GM23248 (cell line): ENCODE measurements around the gene ENTPD5. TPM values are rescaled to one million over a fixed set of nuclear protein-coding genes. Genes with fewer than 3 reads are reported as not detected.
A peak's percentile ranks its signal among the peaks of the same experiment; 100 is the strongest.

Experiments used
- DNase-seq: peaks from one replicate; pipeline ENCODE4 v3.0.0-alpha.2; 2015
- H2AFZ ChIP-seq: fragments of 200-600 bp; sonication (generic); 2 replicates; pipeline ENCODE4 v1.6.1; 2016; ENCODE audit warnings: antibody characterized with exemption
- H3F3A ChIP-seq: fragments of 200-600 bp; sonication (generic); 2 replicates; pipeline ENCODE4 v1.6.1; 2016; ENCODE audit warnings: mild to moderate bottlenecking, antibody characterized with exemption, mixed run types; ENCODE audit not compliant: insufficient read depth
- H3K27ac ChIP-seq: fragments of 200-600 bp; sonication (generic); 2 replicates; pipeline ENCODE4 v1.5.1; 2016; ENCODE audit warnings: mild to moderate bottlenecking
- H3K27me3 ChIP-seq: fragments of 200-600 bp; sonication (generic); replicated peaks from 2 replicates; pipeline ENCODE4 v1.6.1; 2016; ENCODE audit warnings: mild to moderate bottlenecking; ENCODE audit not compliant: insufficient read depth
- H3K36me3 ChIP-seq: fragments of 200-600 bp; sonication (generic); 2 replicates; pipeline ENCODE4 v1.6.1; 2016; ENCODE audit warnings: low read depth, mild to moderate bottlenecking
- H3K4me1 ChIP-seq: fragments of 200-600 bp; sonication (generic); 2 replicates; pipeline ENCODE4 v1.6.1; 2016; ENCODE audit warnings: mild to moderate bottlenecking; ENCODE audit not compliant: insufficient read depth
- H3K4me2 ChIP-seq: fragments of 200-600 bp; sonication (generic); one replicate; pipeline ENCODE4 v1.6.1; 2016; ENCODE audit warnings: mild to moderate bottlenecking; ENCODE audit not compliant: unreplicated experiment
- H3K4me3 ChIP-seq: fragments of 200-600 bp; sonication (generic); 2 replicates; pipeline ENCODE4 v1.5.1; 2016; ENCODE audit warnings: mild to moderate bottlenecking
- H3K79me2 ChIP-seq: fragments of 200-600 bp; sonication (generic); 2 replicates; pipeline ENCODE4 v1.6.1; 2016; ENCODE audit warnings: mild to moderate bottlenecking; ENCODE audit not compliant: insufficient read depth
- H3K9ac ChIP-seq: fragments of 200-600 bp; sonication (generic); 2 replicates; pipeline ENCODE4 v1.6.1; 2016; ENCODE audit warnings: mild to moderate bottlenecking
- H3K9me2 ChIP-seq: fragments of 200-600 bp; sonication (generic); 2 replicates; pipeline ENCODE4 v1.6.1; 2016; ENCODE audit warnings: mixed run types, mild to moderate bottlenecking, moderate library complexity; ENCODE audit not compliant: insufficient read depth
- H3K9me3 ChIP-seq: fragments of 200-600 bp; sonication (generic); one replicate; pipeline ENCODE4 v1.6.1; 2017; ENCODE audit warnings: low read depth
- H4K20me1 ChIP-seq: fragments of 200-600 bp; sonication (generic); 2 replicates; pipeline ENCODE4 v1.6.0; 2016; ENCODE audit not compliant: insufficient read depth
- EZH2 ChIP-seq: fragments of 200-600 bp; sonication (generic); IDR thresholded peaks from 2 replicates; pipeline ENCODE4 v1.6.1; 2018; ENCODE audit warnings: antibody characterized with exemption, mild to moderate bottlenecking; ENCODE audit not compliant: insufficient read depth, poor library complexity, severe bottlenecking
- EZH2phosphoT487 ChIP-seq: fragments of 200-600 bp; sonication (generic); IDR thresholded peaks from 2 replicates; pipeline ENCODE4 v1.6.1; 2018; ENCODE audit warnings: antibody characterized with exemption, moderate library complexity, mild to moderate bottlenecking, low read depth; ENCODE audit not compliant: insufficient read depth
- WGBS, 2 experiments: methylation state at CpG; one replicate each; pipeline ENCODE4 v1.1.6; 2015 to 2017; ENCODE audit warnings: low lambda C conversion rate in 2 of 2, low coverage in 1 of 2; ENCODE audit errors: missing lambda C conversion rate in 2 of 2; 5-methylcytosine and 5-hydroxymethylcytosine counted together
- in situ Hi-C: fragments of 300-500 bp; cut with MboI; formaldehyde crosslinking; loops from 2 replicates; pipeline ENCODE4 v1.15.0; 2020
- polyA plus RNA-seq: library from polyadenylated mRNA; unstranded; fragments of >200 nt; fragmentation: Nextera tagmentation; extraction: Ambion mirVana; gene quantifications from 2 replicates; pipeline ENCODE4 v1.2.1, GENCODE V29; 2016
- total RNA-seq: library from RNA; depleted of rRNA; stranded (reverse); fragments of >200 nt; shearing (Covaris generic); gene quantifications from 2 replicates; pipeline ENCODE4 v1.2.3, GENCODE V29; 2014; rRNA removed

ENTPD5 gene, protein sequence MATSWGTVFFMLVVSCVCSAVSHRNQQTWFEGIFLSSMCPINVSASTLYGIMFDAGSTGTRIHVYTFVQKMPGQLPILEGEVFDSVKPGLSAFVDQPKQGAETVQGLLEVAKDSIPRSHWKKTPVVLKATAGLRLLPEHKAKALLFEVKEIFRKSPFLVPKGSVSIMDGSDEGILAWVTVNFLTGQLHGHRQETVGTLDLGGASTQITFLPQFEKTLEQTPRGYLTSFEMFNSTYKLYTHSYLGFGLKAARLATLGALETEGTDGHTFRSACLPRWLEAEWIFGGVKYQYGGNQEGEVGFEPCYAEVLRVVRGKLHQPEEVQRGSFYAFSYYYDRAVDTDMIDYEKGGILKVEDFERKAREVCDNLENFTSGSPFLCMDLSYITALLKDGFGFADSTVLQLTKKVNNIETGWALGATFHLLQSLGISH
- total RNA-seq: 6.6 and 11.5 TPM in 2 replicates
- 10.4 and 12.5 TPM in 2 replicates for polyA plus RNA-seq

DNA sequence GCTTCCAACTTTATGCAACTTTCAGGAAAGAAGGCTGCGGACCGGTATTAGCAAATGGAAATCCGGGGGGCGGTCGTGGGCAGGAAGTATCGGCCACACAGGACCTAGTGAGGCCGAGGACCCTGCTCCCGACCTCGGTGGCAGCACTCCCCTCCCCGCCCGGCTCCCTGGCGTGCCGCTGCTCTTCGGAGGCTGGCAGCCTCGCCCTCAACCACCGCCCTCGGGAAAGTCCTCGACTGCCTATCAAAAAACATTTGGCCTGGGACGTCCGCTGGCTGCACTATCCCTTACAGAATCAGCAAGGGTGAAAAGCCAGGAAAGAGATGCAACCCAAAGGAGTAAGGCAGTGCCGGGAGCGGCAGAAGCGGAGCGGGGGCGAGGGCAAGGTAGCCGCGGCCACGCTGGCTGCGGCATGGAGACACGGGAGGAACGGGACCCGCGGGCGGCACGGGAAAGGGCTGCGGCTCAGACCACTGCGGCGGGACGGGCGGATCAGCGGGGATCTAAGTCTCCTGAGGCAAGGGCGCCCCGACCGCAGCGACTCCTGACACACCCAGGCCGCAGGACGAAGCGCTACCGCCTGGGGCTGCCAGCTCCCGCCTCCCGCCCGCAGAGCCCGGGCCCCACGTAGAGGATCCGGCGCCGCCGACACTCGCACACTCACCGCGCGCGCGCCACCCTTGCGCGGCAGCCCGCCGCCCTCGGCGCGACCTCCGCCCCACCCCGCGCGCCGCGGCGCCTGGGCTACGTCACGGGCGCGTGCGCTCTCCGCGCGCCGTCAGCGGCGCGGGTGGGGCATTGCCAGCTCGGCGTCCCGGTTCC lies at the start of gene ENTPD5, which contains the start of gene BBOF1:
ENTPD5 (minus strand) TSS at position 703 of the 822 bp plus-strand sequence. CDS start 31,186 bp downstream, outside the sequence.
BBOF1 (plus strand) TSS at position 764 of the 822 bp plus-strand sequence. CDS start 130 bp downstream, outside the sequence.
- Histone ChIP-seq H3K27ac (peak within 1 kb of the TSS; percentile 99), H3K4me3 (peak within 1 kb of the TSS; percentile 91), H4K20me1 (no peaks in the 10 kb centered on the region), H3K9ac (peak within 1 kb of the TSS; percentile 99), H3K27me3 (no peaks in the 10 kb centered on the region), H3K9me3 (no peaks in the 10 kb centered on the region), H3K79me2 (peaks cover 34% of the 10 kb centered on the region), H2AFZ (peak within 1 kb of the TSS; percentile 91), H3K36me3 (peaks cover 3% of the 10 kb centered on the region; the same call in 1 of the 2 replicates), H3F3A (peaks cover 5% of the 10 kb centered on the region), H3K9me2 (no peaks in the 10 kb centered on the region), H3K4me1 (peaks cover 10% of the 10 kb centered on the region; the same call in 1 of the 2 replicates), H3K4me2 (peak within 1 kb of the TSS; percentile 96)
- WGBS, 2 experiments: 1% methylated on average over 62 to 75 of the region's 93 CpGs
- no peak for TF ChIP-seq EZH2
- no peak for TF ChIP-seq EZH2phosphoT487
- in situ Hi-C loops: no loop called here
- DNase-seq: peak; percentile 97

- H3K36me3 ChIP-seq: 0 out of 2 replicates have a peak, but pooled peaks cover 4% of the 10 kb centered on the region
- H3F3A ChIP-seq: peaks cover 42% of the 10 kb centered on the region
- in situ Hi-C loops: no loop called here
- no peaks in the 10 kb centered on the region for H3K9me2 ChIP-seq
- whole genome bisulfite sequencing, 2 experiments: 62 to 68% methylated on average over 3 of the region's 3 CpGs
- no peak overlapping the region for H2AFZ ChIP-seq
- no peak overlapping the region for H3K4me3 ChIP-seq
- H3K79me2 ChIP-seq: no peaks in the 10 kb centered on the region
- H3K9me3 ChIP-seq: no peaks in the 10 kb centered on the region
- H4K20me1 ChIP-seq: no peaks in the 10 kb centered on the region
- no peak overlapping the region for H3K4me2 ChIP-seq
- TF ChIP-seq EZH2phosphoT487 (no peak), EZH2 (no peak)
- DNase-seq: peak; percentile 37
- H3K27me3 ChIP-seq: no peaks in the 10 kb centered on the region
- H3K4me1 ChIP-seq: peaks cover 35% of the 10 kb centered on the region
- no peak overlapping the region for H3K27ac ChIP-seq
- H3K9ac ChIP-seq: no peak overlapping the region
Observed at GRCh38 chr14:74065746-74066575, 46.9 kb upstream of the ENTPD5 start.

DNA sequence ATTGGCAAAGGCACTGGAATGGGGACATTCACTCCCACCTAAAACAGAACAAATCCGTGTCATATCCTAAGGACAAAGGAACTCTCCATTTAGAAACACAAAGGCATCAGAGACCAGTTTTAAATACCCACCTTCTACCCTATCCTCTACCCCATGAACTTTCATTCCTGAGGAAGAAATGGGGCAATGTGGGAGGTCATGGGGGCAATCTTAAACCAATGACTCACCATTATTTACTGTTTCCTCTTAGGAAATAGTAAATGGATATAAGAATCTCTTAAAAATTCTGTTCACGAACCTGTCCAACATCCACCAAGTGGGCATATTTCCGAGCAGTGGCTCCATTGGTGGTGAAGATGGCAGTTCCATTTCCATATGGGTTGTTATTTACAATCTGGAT lies 45.8 kb upstream of the ENTPD5 start:
- H3K4me3 ChIP-seq: no peak overlapping the region
- H2AFZ ChIP-seq: no peak overlapping the region
- no peaks in the 10 kb centered on the region for H3K27me3 ChIP-seq
- no peak overlapping the region for H3K4me2 ChIP-seq
- H3K9me3 ChIP-seq: no peaks in the 10 kb centered on the region
- WGBS, 2 experiments: 92 to 94% methylated on average over 3 of the region's 3 CpGs
- H4K20me1 ChIP-seq: no peaks in the 10 kb centered on the region
- no peak overlapping the region for H3K27ac ChIP-seq
- DNase-seq: peak; percentile 9
- peaks cover 50% of the 10 kb centered on the region for H3F3A ChIP-seq
- H3K36me3 ChIP-seq: 0 out of 2 replicates have a peak, but pooled peaks cover 4% of the 10 kb centered on the region
- peaks cover 35% of the 10 kb centered on the region for H3K4me1 ChIP-seq
- no peak overlapping the region for H3K9ac ChIP-seq
- H3K9me2 ChIP-seq: no peaks in the 10 kb centered on the region
- in situ Hi-C loops: no loop called here
- no peak for TF ChIP-seq EZH2phosphoT487
- no peak for TF ChIP-seq EZH2
- no peaks in the 10 kb centered on the region for H3K79me2 ChIP-seq
